BE2C (cell line): ENCODE measurements around the gene MMAA.
A peak's percentile ranks its signal among the peaks of the same experiment; 100 is the strongest.
"Not testable (repeated sequence)": the region's sequence is repeated elsewhere in the genome, so short reads cannot be mapped to it uniquely, and the experiment has no call there.

Experiments
- DNase-seq: peaks from one replicate; pipeline ENCODE4 v3.0.0-alpha.2; 2020
- H3K27me3 ChIP-seq: fragments of 250-450 bp; sonication (Bioruptor Pico); 2 replicates; pipeline ENCODE4 v1.5.1; 2020; ENCODE audit warnings: mild to moderate bottlenecking
- H3K36me3 ChIP-seq: fragments of 250-450 bp; sonication (Bioruptor Pico); 2 replicates; pipeline ENCODE4 v1.5.1; 2020; ENCODE audit warnings: mild to moderate bottlenecking
- H3K4me1 ChIP-seq: fragments of 250-450 bp; sonication (Bioruptor Pico); 2 replicates; pipeline ENCODE4 v1.5.1; 2020
- H3K4me3 ChIP-seq: 2 replicates; pipeline ENCODE4 v1.5.1; 2011; ENCODE audit warnings: low read depth, low read length
- H3K9me3 ChIP-seq: fragments of 250-450 bp; sonication (Bioruptor Pico); 2 replicates; pipeline ENCODE4 v1.5.1; 2020
- TF ChIP-seq, protein P1 (sequence below): IDR thresholded peaks from 2 replicates; pipeline ENCODE4 v1.5.1; 2012; ENCODE audit warnings: mild to moderate bottlenecking, low read depth, low read length

The MMAA gene

DNA sequence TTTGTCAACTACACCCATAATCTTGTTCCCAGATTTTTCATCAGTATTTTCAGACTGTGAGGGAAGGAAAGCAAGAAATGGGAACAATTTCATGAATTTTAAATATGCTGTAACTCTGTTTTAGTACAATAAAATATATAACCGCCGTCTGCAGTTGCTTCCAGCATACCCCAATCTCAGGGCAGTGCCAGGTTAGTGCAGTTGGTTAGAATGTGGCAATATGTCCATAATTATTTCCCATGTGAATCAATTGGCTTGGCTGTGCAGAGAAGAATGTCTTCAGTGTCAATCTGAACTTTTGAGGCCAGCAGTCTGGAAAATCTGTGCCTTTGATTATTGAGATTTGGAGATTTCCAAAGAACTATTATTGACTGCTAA is 5.0 kb upstream of the MMAA start:
- H3K27me3 ChIP-seq, result no peaks in the 10 kb centered on the region

DNA sequence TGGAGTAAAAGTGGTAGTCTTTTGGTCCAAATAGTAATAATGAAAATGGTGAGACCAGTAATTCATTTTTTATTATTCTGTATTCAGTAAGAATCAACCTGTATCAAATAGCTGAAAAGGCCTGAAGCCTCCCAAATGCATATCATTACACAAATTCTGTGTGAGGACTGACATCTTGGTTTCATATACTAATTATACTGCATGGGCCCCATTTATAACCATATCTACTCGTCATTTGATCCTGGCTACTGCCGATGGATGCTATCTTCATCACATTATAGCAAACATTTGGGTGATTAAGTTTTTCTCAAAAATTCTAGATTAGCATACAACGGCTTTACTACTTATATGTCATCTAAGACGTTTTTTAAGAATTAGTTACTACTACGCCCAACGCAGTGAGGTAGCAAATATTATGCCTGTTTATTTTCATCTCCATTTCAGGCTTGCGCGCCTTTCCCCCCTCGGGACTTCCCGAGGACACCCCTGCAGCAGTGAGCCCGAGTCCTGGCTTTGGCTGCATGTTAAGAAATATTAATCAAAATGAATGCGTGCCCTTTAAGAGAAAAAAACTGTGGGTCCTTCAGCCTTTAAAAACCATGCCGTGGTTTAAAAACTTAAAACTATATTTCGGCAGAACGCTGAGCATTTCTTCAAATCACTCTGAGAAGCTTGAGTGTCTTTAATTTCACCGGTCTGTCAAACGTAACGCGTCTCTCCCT is 814 bp upstream of the MMAA start:
- peaks cover 13% of the 10 kb centered on the region for H3K4me1 ChIP-seq
- DNase-seq, result peak; percentile 19
- no peaks in the 10 kb centered on the region for H3K27me3 ChIP-seq
- H3K36me3 ChIP-seq, result no peaks in the 10 kb centered on the region
- TF ChIP-seq, protein P1, sequence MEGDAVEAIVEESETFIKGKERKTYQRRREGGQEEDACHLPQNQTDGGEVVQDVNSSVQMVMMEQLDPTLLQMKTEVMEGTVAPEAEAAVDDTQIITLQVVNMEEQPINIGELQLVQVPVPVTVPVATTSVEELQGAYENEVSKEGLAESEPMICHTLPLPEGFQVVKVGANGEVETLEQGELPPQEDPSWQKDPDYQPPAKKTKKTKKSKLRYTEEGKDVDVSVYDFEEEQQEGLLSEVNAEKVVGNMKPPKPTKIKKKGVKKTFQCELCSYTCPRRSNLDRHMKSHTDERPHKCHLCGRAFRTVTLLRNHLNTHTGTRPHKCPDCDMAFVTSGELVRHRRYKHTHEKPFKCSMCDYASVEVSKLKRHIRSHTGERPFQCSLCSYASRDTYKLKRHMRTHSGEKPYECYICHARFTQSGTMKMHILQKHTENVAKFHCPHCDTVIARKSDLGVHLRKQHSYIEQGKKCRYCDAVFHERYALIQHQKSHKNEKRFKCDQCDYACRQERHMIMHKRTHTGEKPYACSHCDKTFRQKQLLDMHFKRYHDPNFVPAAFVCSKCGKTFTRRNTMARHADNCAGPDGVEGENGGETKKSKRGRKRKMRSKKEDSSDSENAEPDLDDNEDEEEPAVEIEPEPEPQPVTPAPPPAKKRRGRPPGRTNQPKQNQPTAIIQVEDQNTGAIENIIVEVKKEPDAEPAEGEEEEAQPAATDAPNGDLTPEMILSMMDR, result no peak
- H3K9me3 ChIP-seq, result no peaks in the 10 kb centered on the region
- H3K4me3 ChIP-seq, result peak overlapping the region; percentile 93

More for the DNA sequence above, 5.0 kb upstream of the MMAA start:
- Histone ChIP-seq H3K4me1 (peaks cover 10% of the 10 kb centered on the region), H3K36me3 (no peaks in the 10 kb centered on the region), H3K9me3 (no peaks in the 10 kb centered on the region), H3K4me3 (no peak overlapping the region)
- no peak for DNase-seq
- TF ChIP-seq, protein P1, result no peak

DNA sequence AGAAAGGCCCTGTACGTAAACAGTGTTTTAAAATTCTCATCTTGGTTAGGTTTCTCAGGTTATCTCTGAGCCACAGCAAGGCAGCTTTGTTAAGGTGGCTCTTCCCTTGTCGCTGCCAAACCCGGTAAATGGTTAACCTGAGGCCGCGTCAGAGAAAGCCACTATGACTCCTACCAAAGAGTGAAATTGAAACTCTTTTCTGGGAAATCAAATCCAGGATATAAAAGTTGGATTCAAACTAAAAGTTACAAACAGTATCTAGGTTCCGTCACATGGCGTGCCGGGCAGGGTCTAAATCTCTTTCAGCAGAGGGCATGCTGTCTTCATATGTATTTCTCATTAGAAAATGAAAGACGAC is 433 bp downstream of the MMAA start:
- TF ChIP-seq, protein P1, result no peak
- Histone ChIP-seq H3K4me3 (peak overlapping the region; percentile 93), H3K27me3 (no peaks in the 10 kb centered on the region), H3K9me3 (no peaks in the 10 kb centered on the region), H3K36me3 (no peaks in the 10 kb centered on the region), H3K4me1 (peaks cover 13% of the 10 kb centered on the region)
- peak; percentile 19 for DNase-seq

DNA sequence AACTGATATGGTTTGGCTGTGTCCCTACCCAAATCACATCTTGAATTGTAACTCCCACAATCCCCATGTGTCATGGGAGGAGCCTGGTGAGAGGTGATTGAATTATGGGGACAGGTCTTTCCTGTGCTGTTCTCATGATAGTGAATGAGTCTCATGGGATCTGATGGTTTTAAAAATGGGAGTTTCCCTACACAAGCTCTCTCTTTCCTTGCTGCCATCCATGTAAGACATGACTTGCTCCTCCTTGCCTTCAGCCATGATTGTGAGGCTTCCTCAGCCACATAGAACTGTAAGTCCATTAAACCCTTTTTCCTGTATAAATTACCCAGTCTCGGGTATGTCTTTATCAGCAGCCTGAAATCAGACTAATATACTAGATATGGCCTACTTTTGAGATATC is 2.9 kb downstream of the MMAA start:
- DNase-seq, result peak; percentile 14
- not testable (repeated sequence) for H3K4me3 ChIP-seq, H3K9me3 ChIP-seq, H3K27me3 ChIP-seq, H3K4me1 ChIP-seq, H3K36me3 ChIP-seq

DNA sequence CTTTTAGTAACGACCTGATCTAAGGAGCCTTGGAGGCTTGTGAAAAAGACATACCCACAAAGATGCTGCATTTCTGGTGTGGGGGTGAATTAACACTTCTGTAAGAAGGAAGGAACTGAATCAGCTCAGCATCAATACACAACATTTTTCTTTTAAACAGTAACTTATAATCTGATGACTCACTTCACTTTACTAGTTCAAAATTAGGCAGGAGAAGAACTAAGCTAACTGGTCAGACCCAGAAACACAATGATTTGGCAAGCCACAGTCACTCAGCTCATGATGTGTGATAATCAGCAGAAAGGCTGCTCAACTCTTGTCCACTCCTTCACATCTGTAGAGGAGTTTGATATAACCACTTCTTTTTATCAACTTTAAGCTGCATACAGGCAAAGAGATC is 4.6 kb downstream of the MMAA start:
- Histone ChIP-seq H3K27me3 (no peaks in the 10 kb centered on the region), H3K4me3 (no peak overlapping the region), H3K4me1 (peaks cover 3% of the 10 kb centered on the region; the same call in 1 of the 2 replicates), H3K36me3 (no peaks in the 10 kb centered on the region), H3K9me3 (no peaks in the 10 kb centered on the region)
- TF ChIP-seq, protein P1, result no peak
- DNase-seq, result no peak

DNA sequence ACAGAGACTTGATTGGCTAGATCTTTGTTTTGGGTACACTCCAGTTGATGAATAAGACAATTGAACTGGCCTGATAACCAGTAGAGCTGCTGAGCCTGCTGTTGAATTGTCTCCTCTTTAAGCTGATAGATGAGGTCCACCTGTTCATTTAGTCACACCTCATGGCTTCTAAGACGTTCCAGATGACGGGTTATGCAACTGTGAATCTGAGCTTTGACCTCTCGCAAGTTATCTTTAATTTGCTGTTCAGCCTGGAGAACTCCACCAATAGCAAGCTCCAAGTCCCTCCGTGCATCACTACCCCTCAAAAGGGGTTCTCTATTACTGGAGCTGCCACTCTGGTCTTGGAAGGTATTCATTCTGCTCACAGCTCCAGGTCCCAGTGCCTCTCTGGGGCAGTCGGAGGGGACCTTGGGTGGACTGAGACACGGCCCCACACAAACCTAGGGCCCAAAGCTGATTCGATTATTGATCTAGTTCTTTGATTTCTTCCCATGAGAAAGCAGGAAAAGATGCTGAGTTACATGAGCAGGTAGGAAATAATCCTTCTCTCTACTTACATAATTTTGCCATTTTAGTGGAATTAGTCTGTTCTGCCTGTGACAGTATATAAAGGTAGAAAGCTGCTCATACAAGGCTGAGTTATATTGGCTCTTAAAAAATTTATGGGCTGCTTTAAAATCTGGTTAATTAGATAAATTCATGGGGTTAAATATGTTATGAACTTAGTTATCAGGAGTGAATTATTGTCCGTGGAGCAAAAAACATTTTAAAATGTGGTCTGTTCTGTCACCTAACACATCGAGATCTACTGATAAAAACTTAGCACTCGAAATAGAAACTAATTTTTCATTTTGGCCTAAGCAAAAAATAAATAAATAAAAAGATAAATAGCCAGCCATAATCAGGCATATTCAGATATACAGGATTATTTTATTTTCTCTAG is 6.8 kb downstream of the MMAA start:
- TF ChIP-seq, protein P1, result no peak
- Histone ChIP-seq H3K4me1 (peaks cover 3% of the 10 kb centered on the region; the same call in 1 of the 2 replicates), H3K36me3 (no peaks in the 10 kb centered on the region), H3K9me3 (no peaks in the 10 kb centered on the region), H3K4me3 (no peak overlapping the region), H3K27me3 (no peaks in the 10 kb centered on the region)
- DNase-seq, result no peak
